Measurements from ENCODE around the gene LRFN4. TPM values are rescaled to one million over a fixed set of nuclear protein-coding genes. Genes with fewer than 3 reads are reported as not detected.

The LRFN4 gene
- total and polyA plus RNA-seq, 10 of the 15 experiments (the other 5 are each of a cell fraction or from before 2014, with no cell fraction given): 0.03 to 43.8 (median 4.9) TPM

GRCh38 chr11:66855574-66856495, 1.0 kb upstream of the LRFN4 start:
- Histone ChIP-seq H3K79me2 (ENCODE audit: control insufficient read depth, insufficient read depth, low read length) (peaks cover 8% of the 10 kb centered on the region), H3K36me3 (ENCODE audit: control insufficient read depth in 2 of 2, insufficient read depth in 2 of 2, low read length in 1 of 2) (no peaks in the 10 kb centered on the region), H3K27me3 (replicated peaks in 1 of 2; ENCODE audit: control insufficient read depth in 2 of 2, insufficient read depth in 2 of 2, low read length in 1 of 2) (no peaks in the 10 kb centered on the region), H2AFZ (ENCODE audit: control insufficient read depth, low read depth, low read length) (peak overlapping the region; percentile 91), H3K27ac (ENCODE audit: control insufficient read depth, insufficient read depth) (peak overlapping the region; percentile 96), H3K9me3 (replicated peaks; ENCODE audit: control insufficient read depth, insufficient read depth, low read length) (no peaks in the 10 kb centered on the region), H4K20me1 (ENCODE audit: control insufficient read depth, insufficient read depth) (no peaks in the 10 kb centered on the region), H3K4me1 (ENCODE audit: control insufficient read depth, insufficient read depth, low read length) (peaks cover 6% of the 10 kb centered on the region), H3K9ac (ENCODE audit: control insufficient read depth, insufficient read depth, low read length) (peak overlapping the region; percentile 97), H3K4me2 (ENCODE audit: control insufficient read depth, insufficient read depth) (peak overlapping the region; percentile 94), H3K4me3 (peak overlapping the region; percentile 64)
- WGBS (ENCODE audit: insufficient coverage, insufficient replicate concordance, low lambda C conversion rate, missing lambda C conversion rate): 5% methylated on average over 38 of the region's 51 CpGs
- RAD21 ChIA-PET (ENCODE audit: unreplicated experiment): interaction anchor here (1.0 to 1.3 kb wide), 4 partner anchors 11 to 250 kb away, joined by 3 to 10 read pairs (median 4); partner anchors contain the start of gene RCE1
- CTCF ChIA-PET: interaction anchor here (0.6 to 1.7 kb wide), 6 partner anchors 11 to 1629 kb away, joined by 3 to 5 read pairs (median 3); partner anchors contain the start of gene MRPL11
- ATAC-seq (peak; percentile 95), DNase-seq (ENCODE audit: low read depth, low spot score) (peak; percentile 50), FAIRE-seq (peak; percentile 13)
- intact Hi-C loops (cut with micrococcal nuclease; ENCODE audit: unreplicated experiment): no loop called here
- in situ Hi-C loops (cut with MboI): no loop called here
- SMC1A ChIA-PET (ENCODE audit: uncharacterized antibody, unreplicated experiment): interaction anchor here (1.1 to 2.2 kb wide), 2 partner anchors 13 to 25 kb away, joined by 3 to 14 read pairs; partner anchors contain the start of gene RCE1
- TSS peak; percentile 98 for BruUV-seq (replicated peaks)
- POLR2A ChIA-PET: interaction anchor here (0.5 to 2.7 kb wide), 11 partner anchors 12 to 510 kb away, joined by 3 to 49 read pairs (median 4); partner anchors contain the start of genes RBM4B, RCE1 and SLC29A2
- no peak for TF ChIP-seq IRF3 (IDR thresholded peaks at IDR 0.05)
- peak; percentile 66; the same call in 1 of the 2 replicates for TF ChIP-seq POLR2AphosphoS5 (IDR thresholded peaks at IDR 0.05; ENCODE audit: low read length)
- TF ChIP-seq ZNF592 (IDR thresholded peaks at IDR 0.05): no peak
- TF ChIP-seq BMI1 (IDR thresholded peaks at IDR 0.05; ENCODE audit: borderline replicate concordance): no peak
- peak; percentile 74 for TF ChIP-seq RELB (IDR thresholded peaks at IDR 0.05; ENCODE audit: low read depth)
- TF ChIP-seq MAX (IDR thresholded peaks at IDR 0.05; ENCODE audit: low read depth, low read length): peak; percentile 26
- TF ChIP-seq BHLHE40 (IDR thresholded peaks at IDR 0.05; ENCODE audit: borderline replicate concordance in 1 of 2, low read depth in 2 of 2, low read length in 1 of 2): 0 out of 4 replicates have a peak, but pooled peaks of 1 of the 2 experiments have one; percentile 8
- TF ChIP-seq HSF1 (IDR thresholded peaks at IDR 0.05; ENCODE audit: low read depth, low read length): no peak
